ENCODE results near the gene DCXR. TPM values are rescaled to one million over a fixed set of nuclear protein-coding genes. Genes with fewer than 3 reads are reported as not detected.
A peak's percentile ranks its signal among the peaks of the same experiment; 100 is the strongest.

DCXR gene
- total RNA-seq, 1 donor from 2014 or later: 49.9 TPM

DNA sequence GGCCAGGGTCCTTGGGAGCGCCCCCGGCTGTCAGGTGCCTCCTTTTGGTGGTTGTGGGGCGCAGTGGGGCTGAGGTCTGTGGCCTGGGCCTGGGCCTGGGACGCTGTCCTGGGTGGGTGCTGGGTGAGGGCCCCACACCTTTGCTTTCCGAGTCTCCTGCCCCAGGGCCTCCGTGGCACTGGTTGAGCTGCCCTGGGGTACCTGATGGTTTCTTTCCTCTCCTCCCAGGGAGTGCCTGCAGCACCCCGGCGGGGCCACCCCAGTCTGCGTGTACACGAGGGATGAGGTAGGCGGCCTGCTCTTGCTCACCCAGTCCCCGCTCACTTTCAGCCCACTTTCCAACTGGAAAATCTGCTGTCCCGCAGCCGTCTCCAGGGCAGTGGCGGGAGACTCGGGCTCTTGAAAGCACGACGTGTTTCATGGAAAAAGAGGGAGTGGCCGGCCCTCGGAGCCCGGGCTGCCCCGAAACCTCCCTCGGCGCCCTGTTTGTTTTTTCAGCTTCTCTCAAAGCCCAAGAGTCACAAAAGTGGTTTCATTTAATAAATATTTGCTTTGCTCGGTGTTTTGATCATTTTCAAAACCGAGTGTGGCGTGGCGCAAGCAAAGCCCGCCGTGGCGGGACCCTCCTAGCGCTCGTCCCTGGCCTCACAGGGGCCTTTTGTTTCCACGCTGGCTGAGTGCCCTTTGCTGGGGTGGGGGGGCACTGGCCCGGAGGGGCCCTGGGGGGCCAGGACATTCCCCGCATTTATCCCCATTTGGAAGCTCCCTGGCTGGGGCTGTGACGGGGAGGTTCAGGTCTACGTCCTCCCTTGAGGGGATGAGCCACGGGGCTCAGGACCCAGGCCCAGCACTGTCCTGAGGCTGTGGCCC is 42.7 kb downstream of the DCXR start:
- H3K4me1 Mint-ChIP-seq (ENCODE audit: low read depth, unreplicated experiment): no peaks in the 10 kb centered on the region
- H4K20me1 ChIP-seq (ENCODE audit: insufficient read depth, low read length): peaks cover 55% of the 10 kb centered on the region
- peaks cover 6% of the 10 kb centered on the region for H3K79me2 ChIP-seq (ENCODE audit: insufficient read depth, low read length)
- TF ChIP-seq EZH2 (IDR thresholded peaks at IDR 0.05; ENCODE audit: insufficient read depth, low read length): no peak
- TF ChIP-seq, protein P1, sequence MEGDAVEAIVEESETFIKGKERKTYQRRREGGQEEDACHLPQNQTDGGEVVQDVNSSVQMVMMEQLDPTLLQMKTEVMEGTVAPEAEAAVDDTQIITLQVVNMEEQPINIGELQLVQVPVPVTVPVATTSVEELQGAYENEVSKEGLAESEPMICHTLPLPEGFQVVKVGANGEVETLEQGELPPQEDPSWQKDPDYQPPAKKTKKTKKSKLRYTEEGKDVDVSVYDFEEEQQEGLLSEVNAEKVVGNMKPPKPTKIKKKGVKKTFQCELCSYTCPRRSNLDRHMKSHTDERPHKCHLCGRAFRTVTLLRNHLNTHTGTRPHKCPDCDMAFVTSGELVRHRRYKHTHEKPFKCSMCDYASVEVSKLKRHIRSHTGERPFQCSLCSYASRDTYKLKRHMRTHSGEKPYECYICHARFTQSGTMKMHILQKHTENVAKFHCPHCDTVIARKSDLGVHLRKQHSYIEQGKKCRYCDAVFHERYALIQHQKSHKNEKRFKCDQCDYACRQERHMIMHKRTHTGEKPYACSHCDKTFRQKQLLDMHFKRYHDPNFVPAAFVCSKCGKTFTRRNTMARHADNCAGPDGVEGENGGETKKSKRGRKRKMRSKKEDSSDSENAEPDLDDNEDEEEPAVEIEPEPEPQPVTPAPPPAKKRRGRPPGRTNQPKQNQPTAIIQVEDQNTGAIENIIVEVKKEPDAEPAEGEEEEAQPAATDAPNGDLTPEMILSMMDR (IDR thresholded peaks at IDR 0.05; ENCODE audit: insufficient read depth, low read depth, low read length): no peak
- no peaks in the 10 kb centered on the region for H3K9me3 ChIP-seq (ENCODE audit: insufficient read depth, low read depth, low read length)
- no peak overlapping the region for H3K4me3 Mint-ChIP-seq (ENCODE audit: unreplicated experiment)
- DNase-seq (ENCODE audit: low read depth) (no peak), FAIRE-seq (no peak)
- H3K4me1 ChIP-seq (ENCODE audit: insufficient read depth, low read length): peaks cover 10% of the 10 kb centered on the region
- no peaks in the 10 kb centered on the region for H3K27me3 ChIP-seq (ENCODE audit: insufficient read depth, low read length)
- no peak overlapping the region for H3K4me2 ChIP-seq (ENCODE audit: low read length)
- H3K9me3 Mint-ChIP-seq (ENCODE audit: unreplicated experiment): peaks cover 5% of the 10 kb centered on the region
- peak overlapping the region; percentile 41 for H3K27ac Mint-ChIP-seq (ENCODE audit: unreplicated experiment)
- no peak overlapping the region for H3K27ac ChIP-seq (ENCODE audit: low read depth, low read length)
- no peak overlapping the region for H2AFZ ChIP-seq (ENCODE audit: low read depth, low read length)
- no peak overlapping the region for H3K4me3 ChIP-seq (ENCODE audit: insufficient read depth, low read depth, low read length)
- H3K36me3 ChIP-seq (ENCODE audit: insufficient read depth, low read length): no peaks in the 10 kb centered on the region
- H3K27me3 Mint-ChIP-seq (ENCODE audit: low read depth, unreplicated experiment): no peaks in the 10 kb centered on the region
- peaks cover 9% of the 10 kb centered on the region for H3K36me3 Mint-ChIP-seq (ENCODE audit: low read depth, unreplicated experiment)
- H3K9ac ChIP-seq (ENCODE audit: low read length): no peak overlapping the region

DNA sequence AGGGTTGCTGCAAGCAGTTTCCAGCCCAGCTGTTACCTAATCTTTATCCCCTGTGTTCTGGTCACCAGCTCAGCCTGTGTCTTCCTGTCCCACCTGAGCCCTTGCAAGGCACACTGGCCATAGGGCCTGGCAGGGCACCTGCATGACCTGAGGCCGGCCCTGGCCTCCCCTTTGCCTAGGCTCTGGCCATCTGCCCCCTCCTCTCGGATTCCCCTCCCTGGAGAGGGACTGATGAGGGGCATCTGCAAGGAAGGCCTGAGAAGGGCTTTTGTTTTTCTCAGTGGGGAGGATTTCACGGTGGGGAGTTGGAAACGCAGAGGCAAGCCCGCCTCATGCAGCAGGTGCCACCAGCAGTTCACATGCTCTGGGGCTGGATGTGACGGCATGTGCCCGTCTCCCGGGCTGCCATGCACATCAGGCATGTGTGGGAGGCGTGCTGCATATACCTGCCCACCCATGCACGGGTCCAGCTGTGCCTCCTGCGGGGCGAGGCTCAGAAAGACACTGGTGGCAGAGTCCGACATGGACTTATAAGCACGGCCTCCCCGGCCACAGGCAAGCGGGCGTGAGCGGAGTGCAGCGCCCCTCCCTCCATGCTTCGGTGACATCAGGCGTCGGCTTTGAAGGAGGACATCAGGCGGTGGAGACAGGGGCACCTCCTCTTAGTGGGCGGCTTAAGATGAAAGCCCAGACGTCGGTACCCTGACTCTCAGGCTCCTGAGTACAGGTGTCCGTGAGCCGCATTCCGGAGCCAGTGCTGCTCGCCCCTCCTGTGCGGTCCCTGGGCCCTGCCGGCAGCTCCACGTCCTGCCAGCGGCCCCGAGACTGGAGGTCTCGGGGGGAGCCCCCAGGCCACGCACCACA is 43.5 kb downstream of the DCXR start:
- H3K27me3 Mint-ChIP-seq (ENCODE audit: low read depth, unreplicated experiment): no peaks in the 10 kb centered on the region
- peaks cover 5% of the 10 kb centered on the region for H3K9me3 Mint-ChIP-seq (ENCODE audit: unreplicated experiment)
- H3K36me3 Mint-ChIP-seq (ENCODE audit: low read depth, unreplicated experiment): peaks cover 12% of the 10 kb centered on the region
- Histone ChIP-seq H3K79me2 (ENCODE audit: insufficient read depth, low read length) (peaks cover 6% of the 10 kb centered on the region), H3K9ac (ENCODE audit: low read length) (no peak overlapping the region), H3K4me1 (ENCODE audit: insufficient read depth, low read length) (peaks cover 10% of the 10 kb centered on the region), H3K27me3 (ENCODE audit: insufficient read depth, low read length) (no peaks in the 10 kb centered on the region), H3K9me3 (ENCODE audit: insufficient read depth, low read depth, low read length) (no peaks in the 10 kb centered on the region), H3K4me3 (ENCODE audit: insufficient read depth, low read depth, low read length) (no peak overlapping the region), H3K4me2 (ENCODE audit: low read length) (no peak overlapping the region), H3K36me3 (ENCODE audit: insufficient read depth, low read length) (no peaks in the 10 kb centered on the region), H2AFZ (ENCODE audit: low read depth, low read length) (no peak overlapping the region), H4K20me1 (ENCODE audit: insufficient read depth, low read length) (peaks cover 58% of the 10 kb centered on the region), H3K27ac (ENCODE audit: low read depth, low read length) (no peak overlapping the region)
- no peak overlapping the region for H3K4me3 Mint-ChIP-seq (ENCODE audit: unreplicated experiment)
- H3K27ac Mint-ChIP-seq (ENCODE audit: unreplicated experiment): no peak overlapping the region
- H3K4me1 Mint-ChIP-seq (ENCODE audit: low read depth, unreplicated experiment): no peaks in the 10 kb centered on the region
- TF ChIP-seq EZH2 (IDR thresholded peaks at IDR 0.05; ENCODE audit: insufficient read depth, low read length): no peak
- TF ChIP-seq, protein P1 (IDR thresholded peaks at IDR 0.05; ENCODE audit: insufficient read depth, low read depth, low read length): no peak
- DNase-seq (ENCODE audit: low read depth): no peak
- no peak for FAIRE-seq

Data from astrocyte (in vitro differentiated cells and primary cell).